CD8-positive, alpha-beta memory T cell (primary cell): ENCODE results near the gene MUC22. TPM values are rescaled to one million over a fixed set of nuclear protein-coding genes. Genes with fewer than 3 reads are reported as not detected.
"Not testable (repeated sequence)": the region's sequence is repeated elsewhere in the genome, so short reads cannot be mapped to it uniquely, and the experiment has no call there.

Source experiments
- CTCF ChIA-PET: fragments of 350-600 bp; sonication (Branson Sonifier 250); formaldehyde crosslinking; loops from one replicate; lab custom pipeline; 2021; ENCODE audit warnings: antibody characterized with exemption; lab: Charles Lee
- POLR2A ChIA-PET: fragments of 350-600 bp; sonication (Branson Sonifier 250); formaldehyde crosslinking; loops from one replicate; lab custom pipeline; 2021; ENCODE audit warnings: antibody characterized with exemption; lab: Charles Lee
- DNase-seq, 5 donors: peaks; one replicate each; pipeline versions ENCODE4 v3.0.0 to v3.0.0-alpha.2; 2020 to 2022; ENCODE audit warnings: mixed read lengths in 1 of 5
- H3K27ac ChIP-seq: one replicate; pipeline ENCODE4 v1.7.0; 2013; ENCODE audit warnings: low read depth, mild to moderate bottlenecking, low read length, moderate library complexity
- H3K27me3 ChIP-seq: 2 replicates; pipeline ENCODE4 v1.7.0; 2013; ENCODE audit warnings: low read length, mild to moderate bottlenecking; ENCODE audit not compliant: insufficient read depth, poor library complexity, severe bottlenecking
- H3K36me3 ChIP-seq: 2 replicates; pipeline ENCODE4 v1.7.0; 2013; ENCODE audit warnings: mild to moderate bottlenecking, low read length, moderate library complexity; ENCODE audit not compliant: insufficient read depth
- H3K4me1 ChIP-seq: 2 replicates; pipeline ENCODE4 v1.7.0; 2013; ENCODE audit warnings: mild to moderate bottlenecking, low read length, moderate library complexity; ENCODE audit not compliant: insufficient read depth
- H3K4me3 ChIP-seq: 2 replicates; pipeline ENCODE4 v1.7.0; 2013; ENCODE audit warnings: mild to moderate bottlenecking, low read length
- H3K9me3 ChIP-seq: 2 replicates; pipeline ENCODE4 v1.7.0; 2013; ENCODE audit warnings: mild to moderate bottlenecking, low read length
- H3K27ac Mint-ChIP-seq, 8 donors: one replicate each; pipeline ENCODE4 v1.8.0; 2020 to 2021; ENCODE audit warnings: mixed read lengths in 8 of 8, mild to moderate bottlenecking in 6 of 8, inconsistent platforms in 3 of 8, moderate library complexity in 3 of 8
- H3K27me3 Mint-ChIP-seq, 2 donors: one replicate each; pipeline ENCODE4 v1.8.0; 2020 to 2021; ENCODE audit warnings: mixed read lengths in 2 of 2, mild to moderate bottlenecking in 1 of 2, moderate library complexity in 1 of 2
- H3K36me3 Mint-ChIP-seq, 3 donors: one replicate each; pipeline ENCODE4 v1.8.0; 2020 to 2021; ENCODE audit warnings: mixed read lengths in 3 of 3, inconsistent platforms in 1 of 3, mild to moderate bottlenecking in 1 of 3
- H3K4me1 Mint-ChIP-seq, 3 donors: one replicate each; pipeline ENCODE4 v1.8.0; 2020 to 2021; ENCODE audit warnings: mixed read lengths in 3 of 3, inconsistent platforms in 1 of 3, mild to moderate bottlenecking in 1 of 3
- H3K4me3 Mint-ChIP-seq, 7 donors: one replicate each; pipeline ENCODE4 v1.8.0; 2020 to 2021; ENCODE audit warnings: mixed read lengths in 7 of 7, mild to moderate bottlenecking in 6 of 7, moderate library complexity in 4 of 7, inconsistent platforms in 2 of 7
- H3K9me3 Mint-ChIP-seq, 5 donors: one replicate each; pipeline ENCODE4 v1.8.0; 2020 to 2022; ENCODE audit warnings: mixed read lengths in 5 of 5, mild to moderate bottlenecking in 3 of 5, moderate library complexity in 2 of 5, inconsistent platforms in 1 of 5
- polyA plus RNA-seq: library from polyadenylated mRNA; unstranded; fragments of 300-500 nt; fragmentation: Illumina TruSeq; gene quantifications from one replicate; pipeline ENCODE4 v1.2.3, GENCODE V29; 2021
- total RNA-seq, 2 experiments: library from RNA; stranded (reverse); gene quantifications; one replicate each; pipeline ENCODE4 v1.2.3, GENCODE V29; 2021

MUC22 gene
- total and polyA plus RNA-seq, 3 experiments from 2014 or later = not detected

GRCh38 chr6:30987304-30987703, 23.0 kb upstream of the MUC22 start:
- H3K9me3 Mint-ChIP-seq = no peaks in the 10 kb centered on the region
- H3K4me1 Mint-ChIP-seq = peaks cover 9 to 11% (median 11%) of the 10 kb centered on the region in 3 donors

GRCh38 chr6:30988209-30988825, 22.0 kb upstream of the MUC22 start:
- Mint-ChIP-seq H3K36me3 (no peaks in the 10 kb centered on the region), H3K9me3 (no peaks in the 10 kb centered on the region), H3K27ac (no peak overlapping the region), H3K4me1 (peaks cover 9 to 11% (median 11%) of the 10 kb centered on the region in 3 donors), H3K4me3 (no peak overlapping the region), H3K27me3 (peaks cover 11 to 16% of the 10 kb centered on the region in 2 donors)
- ChIA-PET CTCF (no interaction called here), POLR2A (no interaction called here)
- no peak for DNase-seq
- Histone ChIP-seq H3K36me3 (no peaks in the 10 kb centered on the region), H3K27me3 (no peaks in the 10 kb centered on the region), H3K27ac (no peak overlapping the region), H3K4me3 (no peak overlapping the region), H3K4me1 (peaks cover 4% of the 10 kb centered on the region), H3K9me3 (no peaks in the 10 kb centered on the region)

More at GRCh38 chr6:30987304-30987703, 23.0 kb upstream of the MUC22 start:
- Histone ChIP-seq H3K4me1 (peaks cover 4% of the 10 kb centered on the region), H3K27me3 (peaks cover 2% of the 10 kb centered on the region), H3K4me3 (no peak overlapping the region), H3K36me3 (no peaks in the 10 kb centered on the region), H3K27ac (no peak overlapping the region), H3K9me3 (no peaks in the 10 kb centered on the region)
- ChIA-PET CTCF (no interaction called here), POLR2A (no interaction called here)
- Mint-ChIP-seq H3K27me3 (peaks cover 18 to 27% of the 10 kb centered on the region in 2 donors), H3K4me3 (no peak overlapping the region), H3K27ac (no peak overlapping the region), H3K36me3 (no peaks in the 10 kb centered on the region)
- no peak for DNase-seq

GRCh38 chr6:30990422-30991086, 19.7 kb upstream of the MUC22 start:
- peak in 1 of 5 donors; percentile 17 for DNase-seq
- H3K27ac ChIP-seq = no peak overlapping the region
- Mint-ChIP-seq H3K9me3 (no peaks in the 10 kb centered on the region), H3K4me1 (peaks cover 9 to 11% (median 11%) of the 10 kb centered on the region in 3 donors), H3K36me3 (no peaks in the 10 kb centered on the region), H3K4me3 (peak overlapping the region; percentile 40 to 88 (median 76)), H3K27ac (peak overlapping the region in 5 of 8 donors; percentile 3 to 75 (median 49)), H3K27me3 (peaks cover 6 to 9% of the 10 kb centered on the region in 2 donors)
- H3K4me3 ChIP-seq = no peak overlapping the region
- H3K9me3 ChIP-seq = no peaks in the 10 kb centered on the region
- H3K27me3 ChIP-seq = no peaks in the 10 kb centered on the region
- ChIA-PET CTCF (no interaction called here), POLR2A (no interaction called here)
- H3K4me1 ChIP-seq = peaks cover 4% of the 10 kb centered on the region
- H3K36me3 ChIP-seq = no peaks in the 10 kb centered on the region

- no peak overlapping the region for H3K4me3 Mint-ChIP-seq
- Histone ChIP-seq H3K4me1 (peaks cover 4% of the 10 kb centered on the region), H3K36me3 (no peaks in the 10 kb centered on the region), H3K4me3 (no peak overlapping the region), H3K27ac (no peak overlapping the region), H3K9me3 (no peaks in the 10 kb centered on the region), H3K27me3 (no peaks in the 10 kb centered on the region)
- H3K9me3 Mint-ChIP-seq = no peaks in the 10 kb centered on the region
- ChIA-PET CTCF (no interaction called here), POLR2A (no interaction called here)
- peaks cover 9 to 11% (median 11%) of the 10 kb centered on the region in 3 donors for H3K4me1 Mint-ChIP-seq
- H3K36me3 Mint-ChIP-seq = no peaks in the 10 kb centered on the region
- DNase-seq = no peak
- H3K27ac Mint-ChIP-seq = no peak overlapping the region
- peaks cover 6 to 9% of the 10 kb centered on the region in 2 donors for H3K27me3 Mint-ChIP-seq
These were observed 18.4 kb upstream of the MUC22 start for GRCh38 chr6:30991891-30992290.

- ChIA-PET CTCF (no interaction called here), POLR2A (no interaction called here)
- H3K4me3 ChIP-seq = no peak overlapping the region
- H3K9me3 Mint-ChIP-seq = peaks cover 0 to 2% (median 0%) of the 10 kb centered on the region in 5 donors
- DNase-seq = no peak
- H3K4me3 Mint-ChIP-seq = no peak overlapping the region
- peaks cover 6 to 12% of the 10 kb centered on the region in 2 donors for H3K27me3 Mint-ChIP-seq
- no peaks in the 10 kb centered on the region for H3K4me1 ChIP-seq
- no peaks in the 10 kb centered on the region for H3K9me3 ChIP-seq
- H3K27ac Mint-ChIP-seq = no peak overlapping the region
- H3K4me1 Mint-ChIP-seq = peaks cover 0 to 6% (median 2%) of the 10 kb centered on the region in 3 donors
- no peaks in the 10 kb centered on the region for H3K27me3 ChIP-seq
- no peaks in the 10 kb centered on the region for H3K36me3 ChIP-seq
- no peak overlapping the region for H3K27ac ChIP-seq
- H3K36me3 Mint-ChIP-seq = no peaks in the 10 kb centered on the region
These were observed 13.0 kb upstream of the MUC22 start for GRCh38 chr6:30997301-30997700.

GRCh38 chr6:30998785-30999184, 11.5 kb upstream of the MUC22 start:
- no peaks in the 10 kb centered on the region for H3K27me3 ChIP-seq
- H3K27ac Mint-ChIP-seq = peak overlapping the region in 1 of 8 donors; percentile 95
- ChIA-PET POLR2A (no interaction called here), CTCF (no interaction called here)
- peaks cover 0 to 6% (median 2%) of the 10 kb centered on the region in 3 donors for H3K4me1 Mint-ChIP-seq
- no peaks in the 10 kb centered on the region for H3K4me1 ChIP-seq
- H3K36me3 Mint-ChIP-seq = peaks cover 0 to 2% (median 0%) of the 10 kb centered on the region in 3 donors
- H3K36me3 ChIP-seq = no peaks in the 10 kb centered on the region
- H3K4me3 Mint-ChIP-seq = no peak overlapping the region
- H3K4me3 ChIP-seq = no peak overlapping the region
- no peaks in the 10 kb centered on the region for H3K9me3 ChIP-seq
- H3K27ac ChIP-seq = no peak overlapping the region
- no peak for DNase-seq
- peaks cover 0 to 2% (median 0%) of the 10 kb centered on the region in 5 donors for H3K9me3 Mint-ChIP-seq
- peaks cover 6 to 20% of the 10 kb centered on the region in 2 donors for H3K27me3 Mint-ChIP-seq

GRCh38 chr6:31000067-31000860, 10.0 kb upstream of the MUC22 start:
- H3K4me3 ChIP-seq, DNase-seq, H3K36me3 Mint-ChIP-seq, H3K4me1 ChIP-seq, H3K9me3 ChIP-seq, H3K27ac Mint-ChIP-seq, H3K4me1 Mint-ChIP-seq, H3K27me3 ChIP-seq, H3K36me3 ChIP-seq, H3K9me3 Mint-ChIP-seq, H3K27ac ChIP-seq, POLR2A ChIA-PET, H3K4me3 Mint-ChIP-seq: not testable (repeated sequence)
- CTCF ChIA-PET = interaction anchor here (1.3 kb wide), 2 partner anchors 18 to 69 kb away, joined by 3 to 4 read pairs; no protein-coding TSS in a partner anchor
- peaks cover 1 to 21% of the 10 kb centered on the region in 2 donors for H3K27me3 Mint-ChIP-seq
